H1 (cell line): ENCODE measurements around the gene MACROD2. TPM values are rescaled to one million over a fixed set of nuclear protein-coding genes. Genes with fewer than 3 reads are reported as not detected.

Source experiments
- CHD7 ChIP-seq: fragments of 300-600 bp; sonication (generic); IDR thresholded peaks from 2 replicates; pipeline ENCODE4 v1.7.1; 2012; ENCODE audit warnings: low read length, moderate library complexity, mild to moderate bottlenecking, inconsistent platforms; ENCODE audit not compliant: insufficient replicate concordance
- NANOG ChIP-seq: IDR thresholded peaks from 2 replicates; pipeline ENCODE4 v1.6.1; 2011; ENCODE audit warnings: low read length, low read depth, mild to moderate bottlenecking, inconsistent platforms; ENCODE audit not compliant: insufficient read depth, poor library complexity, severe bottlenecking
- POLR2A ChIP-seq, 2 experiments: IDR thresholded peaks; 1 replicate in 1 of 2; 2 replicates in 1 of 2; pipeline ENCODE4 v1.6.1; 2011; ENCODE audit warnings: low read depth in 2 of 2, low read length in 2 of 2, mild to moderate bottlenecking in 2 of 2; ENCODE audit errors: control extremely low read depth in 1 of 2
- USF2 ChIP-seq: IDR thresholded peaks from 2 replicates; pipeline ENCODE4 v1.6.1; 2011; ENCODE audit warnings: low read length, improper control_type of control experiment
- polyA plus RNA-seq, 7 experiments: library from polyadenylated mRNA; depleted of rRNA in 3 of 7; stranded (reverse) in 5 of 7; unstranded in 2 of 7; fragments of >200 nt in 5 of 7; fragments of 200-250 nt in 2 of 7; gene quantifications; 1 replicate in 5 of 7; 2 replicates in 1 of 7; 4 replicates in 1 of 7; pipeline versions ENCODE4 v1.2.1 to v1.2.3, GENCODE V29; 2011 to 2013; ENCODE audit warnings: missing spikeins in 2 of 7, mixed read lengths in 2 of 7
- total RNA-seq: library from RNA; stranded (reverse); fragmentation: NEBNext Ultra II Directional; extraction: Animal tissue kit (Norgen Biotek cat#: 25700); gene quantifications from 2 replicates; pipeline ENCODE4 v1.2.1, GENCODE V29; 2021

The MACROD2 gene
- total and polyA plus RNA-seq, 2 of the 8 experiments (the other 6 are each of a cell fraction or from before 2014, with no cell fraction given): 0.70 to 3.9 TPM

- TF ChIP-seq CHD7 (no peak), POLR2A (IDR thresholded peaks at IDR 0.05; ENCODE audit: control extremely low read depth in 1 of 2, low read depth in 2 of 2, low read length in 2 of 2) (no peak), NANOG (no peak), USF2 (no peak)
These were observed 850.2 kb downstream of the MACROD2 start (continued) for GRCh38 chr20:14845199-14846160.
